Measurements from ENCODE around the gene VTI1A. TPM values are rescaled to one million over a fixed set of nuclear protein-coding genes. Genes with fewer than 3 reads are reported as not detected.
"Not testable (repeated sequence)": the region's sequence is repeated elsewhere in the genome, so short reads cannot be mapped to it uniquely, and the experiment has no call there.

VTI1A gene
- total RNA-seq, 4 donors from 2014 or later, result 27.0 to 61.3 (median 49.8) TPM

GRCh38 chr10:112490545-112490944 lies 43.5 kb downstream of the VTI1A start:
- no peak for DNase-seq

DNA sequence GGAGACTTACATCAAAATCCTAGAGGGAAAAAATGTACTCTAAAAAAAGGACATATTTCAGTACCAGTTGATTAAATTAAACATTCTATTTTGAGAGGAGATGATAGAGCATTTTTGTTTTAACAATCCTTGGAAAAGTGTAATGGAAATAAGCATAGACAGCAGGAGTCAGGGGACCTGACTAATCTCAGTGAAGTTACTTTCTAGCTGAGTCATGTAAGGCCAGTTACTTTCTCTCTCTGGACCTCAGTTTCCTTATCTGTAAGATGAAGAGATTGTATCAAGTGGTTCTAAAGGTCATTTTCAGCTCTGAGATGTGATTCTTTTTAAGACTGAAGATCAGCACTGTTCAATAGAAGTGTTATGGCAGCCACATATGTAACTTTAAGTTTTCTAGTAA lies 44.1 kb downstream of the VTI1A start:
- TF ChIP-seq POLR2A (IDR thresholded peaks at IDR 0.05), result no peak
- TF ChIP-seq CTCF (IDR thresholded peaks at IDR 0.05), result no peak
- Histone ChIP-seq H3K27me3 (no peaks in the 10 kb centered on the region), H3K36me3 (no peaks in the 10 kb centered on the region), H3K4me1 (peaks cover 0 to 9% (median 4%) of the 10 kb centered on the region in 3 donors), H3K27ac (no peak overlapping the region), H3K9me3 (no peaks in the 10 kb centered on the region), H3K4me3 (no peak overlapping the region)
- intact Hi-C loops (cut with DNase I), result no loop called here
- DNase-seq, result no peak

More at GRCh38 chr10:112490545-112490944, 43.5 kb downstream of the VTI1A start:
- H3K27me3 ChIP-seq, result no peaks in the 10 kb centered on the region
- H3K27ac ChIP-seq, result no peak overlapping the region
- intact Hi-C loops (cut with DNase I), result no loop called here
- 23 to 43% methylated on average over 2 of the region's 2 CpGs for WGBS, 2 donors
- H3K36me3 ChIP-seq, result no peaks in the 10 kb centered on the region
- H3K4me1 ChIP-seq, result peaks cover 0 to 9% (median 4%) of the 10 kb centered on the region in 3 donors
- TF ChIP-seq CTCF (IDR thresholded peaks at IDR 0.05) (no peak), POLR2A (IDR thresholded peaks at IDR 0.05) (no peak)
- H3K9me3 ChIP-seq, result no peaks in the 10 kb centered on the region
- no peak overlapping the region for H3K4me3 ChIP-seq

DNA sequence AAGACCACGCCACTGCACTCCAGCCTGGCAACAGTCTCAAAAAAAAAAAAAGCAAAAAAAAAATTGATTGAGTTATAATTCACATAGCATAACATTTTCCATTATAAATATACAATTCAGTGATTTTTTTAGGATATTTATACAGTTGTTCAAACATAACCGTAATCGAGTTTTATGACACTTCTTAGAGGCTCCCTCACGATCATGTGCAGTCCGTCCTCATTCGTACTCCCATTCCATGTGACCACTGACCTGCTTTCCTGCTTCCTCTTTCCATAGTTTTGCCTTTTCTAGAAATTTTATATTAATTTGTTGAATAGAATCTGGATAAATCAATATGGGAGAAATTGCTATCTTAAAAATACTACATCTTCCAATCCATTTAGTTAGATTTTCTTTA lies 45.7 kb downstream of the VTI1A start:
- DNase-seq, result no peak
- intact Hi-C loops (cut with DNase I), result no loop called here
- Histone ChIP-seq H3K27me3 (no peaks in the 10 kb centered on the region), H3K36me3 (no peaks in the 10 kb centered on the region), H3K4me3 (no peak overlapping the region), H3K9me3 (no peaks in the 10 kb centered on the region), H3K4me1 (peaks cover 0 to 9% (median 4%) of the 10 kb centered on the region in 3 donors), H3K27ac (no peak overlapping the region)
- WGBS, 2 donors, result 97 to 98% methylated on average over 6 of the region's 6 CpGs
- TF ChIP-seq CTCF (IDR thresholded peaks at IDR 0.05) (no peak), POLR2A (IDR thresholded peaks at IDR 0.05) (no peak)

- DNase-seq, result no peak
- Histone ChIP-seq H3K4me3 (no peak overlapping the region), H3K9me3 (no peaks in the 10 kb centered on the region), H3K4me1 (peaks cover 0 to 8% (median 0%) of the 10 kb centered on the region in 3 donors), H3K27ac (no peak overlapping the region), H3K27me3 (no peaks in the 10 kb centered on the region), H3K36me3 (no peaks in the 10 kb centered on the region)
- intact Hi-C loops (cut with DNase I), result no loop called here
- TF ChIP-seq POLR2A (IDR thresholded peaks at IDR 0.05), result no peak
- TF ChIP-seq CTCF (IDR thresholded peaks at IDR 0.05), result no peak
- WGBS, 2 donors, result 81 to 83% methylated on average over 3 of the region's 3 CpGs
Observed at GRCh38 chr10:112497347-112497950, 50.4 kb downstream of the VTI1A start.

GRCh38 chr10:112498806-112499205 lies 51.8 kb downstream of the VTI1A start:
- Histone ChIP-seq H3K27ac (no peak overlapping the region), H3K4me3 (no peak overlapping the region), H3K4me1 (peaks cover 0 to 10% (median 0%) of the 10 kb centered on the region in 3 donors), H3K27me3 (no peaks in the 10 kb centered on the region), H3K36me3 (no peaks in the 10 kb centered on the region), H3K9me3 (no peaks in the 10 kb centered on the region)
- intact Hi-C loops (cut with DNase I), result no loop called here
- DNase-seq, result no peak
- WGBS, 2 donors, result 82% methylated on average over 1 of the region's 1 CpG
- TF ChIP-seq CTCF (IDR thresholded peaks at IDR 0.05), result no peak
- no peak for TF ChIP-seq POLR2A (IDR thresholded peaks at IDR 0.05)

- 84 to 88% methylated on average over 7 to 8 of the region's 8 CpGs for WGBS, 2 donors
- intact Hi-C loops (cut with DNase I); H3K9me3 ChIP-seq; H3K36me3 ChIP-seq; DNase-seq; H3K27me3 ChIP-seq; H3K4me3 ChIP-seq; H3K27ac ChIP-seq; H3K4me1 ChIP-seq: not testable (repeated sequence)
Observed at GRCh38 chr10:112499985-112500384, 53.0 kb downstream of the VTI1A start.

All from esophagus squamous epithelium (tissue), 5 donors.